GM21360 (cell line): ENCODE results near the gene CELF4.

ENCODE experiments used
- ATAC-seq: cut with Tn5 transposase; IDR thresholded peaks from one replicate; pipeline ENCODE4 v1.9.1; 2021; ENCODE audit warnings: mild to moderate bottlenecking, moderate library complexity; ENCODE audit not compliant: unreplicated experiment

CELF4 gene

GRCh38 chr18:37497853-37498518 lies 67.6 kb downstream of the CELF4 start:
- no peak for ATAC-seq

- no peak for ATAC-seq
These were observed 69.0 kb downstream of the CELF4 start for GRCh38 chr18:37496568-37496967.

GRCh38 chr18:37495354-37495753 lies 70.2 kb downstream of the CELF4 start:
- ATAC-seq: no peak

- ATAC-seq: no peak
These were observed 71.2 kb downstream of the CELF4 start for GRCh38 chr18:37494406-37494805.

- no peak for ATAC-seq
These were observed 72.2 kb downstream of the CELF4 start for GRCh38 chr18:37493352-37493935.

- ATAC-seq: no peak
These were observed 72.6 kb downstream of the CELF4 start for GRCh38 chr18:37492952-37493351.

GRCh38 chr18:37491526-37491925 lies 74.1 kb downstream of the CELF4 start:
- no peak for ATAC-seq

- ATAC-seq: no peak
These were observed 75.6 kb downstream of the CELF4 start for GRCh38 chr18:37489998-37490397.

GRCh38 chr18:37489011-37489410 lies 76.6 kb downstream of the CELF4 start:
- no peak for ATAC-seq

GRCh38 chr18:37487400-37487867 lies 78.2 kb downstream of the CELF4 start:
- no peak for ATAC-seq

- ATAC-seq: no peak
These were observed 78.8 kb downstream of the CELF4 start for GRCh38 chr18:37486848-37487247.

GRCh38 chr18:37484983-37485834 lies 80.4 kb downstream of the CELF4 start:
- ATAC-seq: peak; percentile 52

GRCh38 chr18:37483984-37484819 lies 81.4 kb downstream of the CELF4 start:
- ATAC-seq: no peak

- no peak for ATAC-seq
These were observed 82.2 kb downstream of the CELF4 start for GRCh38 chr18:37483221-37483971.

- ATAC-seq: no peak
These were observed 83.2 kb downstream of the CELF4 start for GRCh38 chr18:37482433-37482832.

- no peak for ATAC-seq
These were observed 83.6 kb downstream of the CELF4 start for GRCh38 chr18:37482002-37482401.

GRCh38 chr18:37481491-37481890 lies 84.1 kb downstream of the CELF4 start:
- ATAC-seq: no peak

GRCh38 chr18:37481072-37481471 lies 84.5 kb downstream of the CELF4 start:
- ATAC-seq: no peak

GRCh38 chr18:37476611-37477295 lies 88.8 kb downstream of the CELF4 start:
- no peak for ATAC-seq

GRCh38 chr18:37476182-37476581 lies 89.4 kb downstream of the CELF4 start:
- ATAC-seq: no peak
